NCI-H1436 treated with DMSO at 0.1 percent for 48 hours (cell line): ENCODE measurements around the gene PAIP2B.

Experiments used
- DNase-seq: peaks from one replicate; lab custom pipeline; 2025; lab: John Stamatoyannopoulos, UW

PAIP2B gene

DNA sequence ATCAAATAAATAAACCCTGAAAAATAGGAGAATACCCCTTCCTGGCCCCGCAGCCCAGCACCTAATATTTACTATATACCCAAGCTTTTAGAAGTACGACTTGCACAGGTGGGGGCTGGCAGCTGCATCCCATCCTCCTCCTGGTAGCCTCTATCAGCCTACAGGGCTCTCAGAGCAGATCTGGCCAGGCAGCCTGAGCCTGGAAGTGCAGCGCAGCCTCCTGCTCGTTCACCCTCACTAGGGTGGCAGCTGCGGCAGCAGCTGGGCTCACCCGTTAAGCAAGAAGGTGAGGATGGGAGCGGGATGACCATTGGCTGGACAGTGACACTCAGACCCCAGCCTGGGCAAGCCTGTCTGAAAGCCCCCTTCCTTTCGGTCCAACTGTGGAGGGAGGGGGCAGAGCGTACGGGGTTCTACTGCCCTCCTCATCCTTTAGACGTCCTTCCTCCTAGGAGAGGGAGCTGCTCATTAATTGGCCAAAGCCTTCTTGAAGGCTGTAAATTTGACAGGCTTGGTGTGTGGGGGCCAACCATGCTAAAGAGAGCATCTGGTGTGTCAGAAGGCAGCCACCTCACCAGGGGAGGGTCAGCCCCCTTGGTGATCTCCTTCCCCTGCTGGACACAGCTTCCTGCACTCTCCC, 73.2 kb downstream of the PAIP2B start:
- no peak for DNase-seq

DNA sequence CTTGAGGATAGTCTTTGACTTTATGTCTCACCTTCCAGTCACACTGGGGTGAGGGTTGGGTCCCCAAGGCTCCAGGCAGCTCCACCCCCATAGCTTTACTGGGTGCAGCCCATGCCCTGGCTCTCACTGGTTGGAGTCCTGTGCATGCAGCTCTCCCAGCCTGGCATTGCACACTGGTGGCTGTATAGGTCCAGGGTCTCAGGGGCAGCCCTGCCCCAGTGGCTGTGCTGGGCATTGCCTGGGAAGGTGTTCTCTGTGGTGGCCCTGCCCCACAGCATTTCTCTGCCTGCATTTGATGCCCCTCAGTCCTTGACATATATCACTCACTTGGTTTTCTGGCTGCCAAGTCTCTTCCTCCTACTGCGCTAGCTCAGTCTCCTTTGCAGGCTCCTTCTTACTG, 75.3 kb downstream of the PAIP2B start:
- no peak for DNase-seq

DNA sequence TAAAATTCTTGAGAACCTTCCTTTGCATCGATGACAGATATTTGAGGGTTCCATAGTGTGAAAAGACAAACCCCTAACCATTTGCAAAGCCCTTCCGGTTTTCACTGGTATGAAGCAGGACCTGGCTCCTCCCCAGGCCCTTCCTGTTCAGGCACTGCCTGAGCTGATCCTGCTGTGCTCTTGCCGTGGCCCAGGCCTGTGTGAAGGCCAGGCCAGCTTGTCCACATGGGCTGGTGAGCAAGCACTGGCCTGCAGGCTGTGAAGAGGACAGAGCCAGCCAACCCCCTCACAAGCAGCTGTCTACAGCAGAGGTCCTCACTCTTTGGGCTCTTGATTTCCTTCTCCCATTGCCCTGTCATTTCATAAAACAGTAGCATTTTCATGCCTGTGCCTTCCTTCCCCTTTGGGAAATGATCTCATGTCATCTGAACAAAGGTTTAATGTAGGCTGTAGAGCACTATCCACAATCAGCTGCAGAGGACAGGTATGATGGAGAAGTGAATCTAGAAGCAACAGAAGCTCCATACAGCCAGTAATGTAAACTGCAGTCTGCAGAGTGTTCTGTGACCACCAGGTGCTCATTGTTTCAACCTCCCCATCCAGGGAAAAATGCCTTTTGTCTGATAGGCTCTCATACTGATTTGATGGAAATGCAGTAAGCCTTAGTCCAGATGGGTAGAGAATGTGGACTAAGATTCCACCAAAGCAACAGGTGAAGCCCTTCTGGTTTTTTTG, 76.7 kb downstream of the PAIP2B start:
- no peak for DNase-seq

DNA sequence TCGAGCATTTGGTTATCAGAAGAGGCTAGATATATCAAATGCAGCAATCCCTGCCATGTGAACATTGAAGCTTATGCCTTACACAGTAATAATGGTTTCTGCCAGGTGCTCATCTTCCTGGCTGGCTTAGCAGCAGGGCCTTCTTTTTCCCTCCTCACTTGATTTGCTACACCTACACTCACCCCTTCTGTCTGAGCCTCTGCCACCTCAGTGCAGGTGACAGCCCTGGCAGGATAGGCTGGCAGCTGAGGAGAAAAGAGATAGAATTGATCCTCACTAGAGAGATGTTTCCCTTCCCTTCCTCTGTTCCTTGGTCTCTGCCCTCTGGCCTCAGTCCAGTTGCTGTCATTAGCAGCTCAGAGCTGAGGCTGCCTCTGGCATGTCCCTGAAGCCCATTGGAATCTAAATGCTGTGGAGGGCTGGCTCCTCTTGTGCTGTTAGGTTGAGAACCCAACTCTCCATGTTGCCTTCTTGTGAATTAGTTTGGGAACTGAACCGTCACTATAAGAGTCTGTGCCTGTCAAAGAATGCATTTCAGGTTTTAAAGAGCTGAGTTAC, 78.3 kb downstream of the PAIP2B start:
- no peak for DNase-seq

DNA sequence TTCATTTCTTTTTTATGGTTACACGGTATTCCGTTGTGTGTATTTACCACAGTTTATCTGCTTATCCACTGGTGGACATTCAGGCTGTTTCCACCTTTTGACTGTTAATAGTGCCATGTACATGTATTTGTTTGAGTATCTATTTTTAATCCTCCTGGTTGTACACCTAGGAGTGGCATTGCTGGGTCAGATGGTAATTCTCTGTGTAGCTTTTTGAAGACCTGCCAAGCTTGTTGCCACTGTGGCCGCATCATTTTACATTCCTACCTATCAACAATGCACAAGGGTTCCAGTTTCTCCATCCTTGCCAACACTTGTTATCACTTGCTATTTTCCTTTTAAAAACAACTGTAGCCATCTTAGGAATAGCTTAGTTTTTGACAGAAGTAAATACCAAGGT, 83.1 kb downstream of the PAIP2B start:
- DNase-seq, result no peak

DNA sequence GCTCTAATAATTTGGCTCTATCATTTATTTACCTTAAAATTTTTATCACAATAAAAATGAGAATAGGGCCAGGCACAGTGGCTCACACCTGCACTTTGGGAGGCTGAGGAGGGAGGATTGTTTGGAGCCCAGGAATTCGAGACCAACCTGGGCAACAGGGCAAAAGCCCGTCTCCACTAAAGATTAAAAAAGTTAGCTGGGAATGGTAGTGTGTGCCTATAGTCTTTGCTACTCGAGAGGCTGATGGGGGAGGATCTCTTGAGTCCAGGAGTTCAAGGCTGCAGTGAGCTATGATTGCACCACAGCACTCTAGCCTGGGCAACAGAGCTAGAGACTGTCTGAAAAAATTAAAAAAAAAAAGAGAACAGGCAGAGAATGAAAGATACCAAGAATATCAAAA, 90.7 kb downstream of the PAIP2B start:
- no peak for DNase-seq

DNA sequence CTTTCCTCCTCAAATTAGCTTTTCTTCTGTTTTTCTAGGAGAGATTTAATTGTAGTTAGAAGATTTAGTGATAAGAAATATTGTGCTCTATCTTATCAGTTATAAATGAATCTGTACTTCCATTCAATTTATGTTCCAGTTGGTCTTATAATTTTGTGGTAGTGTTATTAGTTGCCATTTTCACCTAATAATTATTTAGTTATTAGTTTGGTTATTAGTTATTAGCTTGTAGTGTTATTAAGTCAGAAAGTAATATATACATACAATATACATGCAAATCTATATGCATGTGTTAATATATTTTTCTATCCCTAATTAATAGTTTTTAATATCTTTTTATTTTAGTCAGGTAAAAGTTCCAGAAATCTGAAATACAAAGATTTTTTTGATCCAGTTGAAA, 93.3 kb downstream of the PAIP2B start:
- DNase-seq, result no peak
